DND-41 (cell line): ENCODE data around the gene BPIFB1.

Experiments
- ATAC-seq: fragments of 200-7000 bp; cut with Tn5 transposase; 3 replicates; pipeline ENCODE4 v1.9.1; 2021; ENCODE audit warnings: low read depth; ENCODE audit not compliant: insufficient read depth
- DNase-seq: peaks from one replicate; pipeline ENCODE4 v3.0.0-alpha.2; 2020
- H2AFZ ChIP-seq: 2 replicates; pipeline ENCODE4 v1.6.0; 2012; ENCODE audit warnings: low read depth, low read length
- H3K27ac ChIP-seq: 2 replicates; pipeline ENCODE4 v1.5.1; 2012; ENCODE audit warnings: low read length, inconsistent platforms
- H3K27me3 ChIP-seq: fragments of 200-600 bp; sonication (generic); 2 replicates; pipeline ENCODE4 v1.6.0; 2012; ENCODE audit warnings: low read length, mild to moderate bottlenecking, inconsistent platforms; ENCODE audit not compliant: insufficient read depth, poor library complexity
- H3K36me3 ChIP-seq: 2 replicates; pipeline ENCODE4 v1.5.1; 2012; ENCODE audit warnings: low read length, inconsistent platforms; ENCODE audit not compliant: insufficient read depth
- H3K4me1 ChIP-seq: 2 replicates; pipeline ENCODE4 v1.5.1; 2012; ENCODE audit warnings: mild to moderate bottlenecking, low read length; ENCODE audit not compliant: insufficient read depth
- H3K4me2 ChIP-seq: 2 replicates; pipeline ENCODE4 v1.6.0; 2012; ENCODE audit warnings: mild to moderate bottlenecking, moderate library complexity, low read length, inconsistent platforms; ENCODE audit not compliant: insufficient read depth
- H3K4me3 ChIP-seq, 2 experiments: fragments of 200-600 bp in 1 of 2; shearing (Covaris generic) in 1 of 2; 2 replicates each; pipeline ENCODE4 v1.5.1; 2012 to 2016; ENCODE audit warnings: inconsistent platforms in 2 of 2, low read length in 2 of 2, mild to moderate bottlenecking in 2 of 2, low read depth in 1 of 2, moderate library complexity in 1 of 2
- H3K79me2 ChIP-seq: 2 replicates; pipeline ENCODE4 v1.6.0; 2012; ENCODE audit warnings: low read length, inconsistent platforms; ENCODE audit not compliant: insufficient read depth
- H3K9ac ChIP-seq: 2 replicates; pipeline ENCODE4 v1.6.0; 2012; ENCODE audit warnings: low read depth, mild to moderate bottlenecking, inconsistent platforms, low read length, moderate library complexity
- H3K9me3 ChIP-seq: 2 replicates; pipeline ENCODE4 v1.5.1; 2012; ENCODE audit warnings: low read length, moderate library complexity, mild to moderate bottlenecking, inconsistent platforms; ENCODE audit not compliant: insufficient read depth, severe bottlenecking
- H4K20me1 ChIP-seq: 2 replicates; pipeline ENCODE4 v1.6.0; 2012; ENCODE audit warnings: low read length; ENCODE audit not compliant: insufficient read depth
- CTCF ChIP-seq: IDR thresholded peaks from 2 replicates; pipeline ENCODE4 v1.5.1; 2012; ENCODE audit warnings: borderline replicate concordance, low read length, moderate library complexity, mild to moderate bottlenecking; ENCODE audit not compliant: poor library complexity, severe bottlenecking; ENCODE audit errors: extremely low read depth
- EZH2 ChIP-seq: IDR thresholded peaks from 3 replicates; pipeline ENCODE4 v1.6.1; 2012; ENCODE audit warnings: borderline replicate concordance, low read depth, mild to moderate bottlenecking, moderate library complexity, low read length, inconsistent platforms; ENCODE audit not compliant: severe bottlenecking

Gene BPIFB1

DNA sequence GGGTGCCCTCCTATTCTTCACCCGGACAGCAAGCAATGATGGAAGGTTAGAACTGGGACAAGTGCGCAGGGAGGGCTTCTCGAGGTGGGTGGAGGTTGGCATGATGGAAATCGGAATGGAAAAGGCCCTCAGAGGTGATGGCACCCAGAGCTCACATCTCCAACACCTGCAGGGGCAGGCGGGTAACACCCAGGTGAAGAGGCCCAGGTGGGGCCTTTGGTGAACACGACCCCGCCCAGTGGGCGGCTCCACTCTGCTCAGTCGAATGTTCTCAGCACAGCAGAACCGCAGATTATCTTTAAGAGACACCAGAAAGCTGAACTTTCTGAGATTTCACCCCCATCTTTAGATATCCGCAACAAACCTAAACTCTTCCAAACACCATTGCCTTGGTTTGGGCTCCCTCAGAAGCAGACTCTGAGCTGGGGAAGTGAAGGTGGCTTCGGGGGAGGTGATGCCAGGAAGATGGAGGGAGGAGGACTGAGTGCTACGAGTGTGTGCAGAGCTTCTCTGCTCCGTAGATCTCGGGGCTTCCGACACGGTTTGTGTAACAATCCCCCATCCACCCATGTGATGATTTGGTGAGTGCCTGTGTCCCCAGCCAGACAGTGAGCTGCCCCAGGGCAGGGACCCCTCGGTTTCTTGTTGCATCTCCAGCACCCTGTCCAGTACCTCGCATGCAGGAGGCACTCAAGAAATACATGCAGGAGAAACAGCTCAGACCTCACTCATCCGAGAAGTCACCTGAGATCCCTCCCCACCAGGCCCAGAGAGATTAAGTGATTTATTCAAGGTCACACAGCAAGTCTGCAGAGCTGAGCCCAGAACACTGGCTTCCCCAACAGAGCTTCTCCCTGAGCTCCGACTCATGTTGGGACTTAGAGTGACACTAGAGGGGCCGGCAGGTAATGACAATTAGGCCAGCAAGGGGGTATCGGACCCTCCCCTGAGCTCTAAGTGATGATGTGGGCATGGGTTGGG is 45.4 kb downstream of the BPIFB1 start:
- Histone ChIP-seq H3K79me2 (no peaks in the 10 kb centered on the region), H3K4me1 (no peaks in the 10 kb centered on the region), H3K4me2 (no peak overlapping the region), H3K36me3 (no peaks in the 10 kb centered on the region), H3K27ac (no peak overlapping the region), H3K9me3 (no peaks in the 10 kb centered on the region), H2AFZ (no peak overlapping the region), H3K4me3 (no peak overlapping the region), H3K27me3 (peaks cover 32% of the 10 kb centered on the region), H4K20me1 (no peaks in the 10 kb centered on the region), H3K9ac (no peak overlapping the region)
- ATAC-seq (no peak), DNase-seq (no peak)
- TF ChIP-seq EZH2: no peak
- no peak for TF ChIP-seq CTCF

DNA sequence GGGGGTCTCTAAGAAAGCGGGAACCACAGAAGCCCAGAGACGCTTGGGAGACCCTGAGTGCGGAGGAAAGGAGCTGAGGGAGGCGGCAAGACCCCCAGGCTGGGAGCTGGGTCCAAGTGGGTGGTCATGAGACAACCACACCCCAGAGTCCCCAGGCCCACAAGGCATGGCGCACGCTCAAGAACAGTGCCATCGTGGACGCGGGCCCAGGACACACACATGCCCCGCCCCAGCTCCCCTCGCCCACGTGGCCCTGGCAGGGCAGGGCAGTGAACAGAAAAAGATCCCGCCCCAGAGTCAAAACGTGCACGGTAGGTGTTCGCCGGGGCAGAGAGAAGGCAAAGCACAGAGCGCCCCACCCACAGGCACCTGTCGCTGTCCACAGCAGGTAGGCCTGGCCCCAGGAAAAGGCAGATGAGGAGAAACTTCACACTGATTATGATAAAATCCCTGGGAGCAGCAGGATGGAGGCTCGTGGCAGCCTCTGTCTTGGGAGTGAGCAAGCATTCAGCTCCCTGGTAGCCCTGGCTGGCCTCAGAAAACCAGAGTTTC is 50.0 kb downstream of the BPIFB1 start:
- no peak overlapping the region for H3K9ac ChIP-seq
- H3K27ac ChIP-seq: no peak overlapping the region
- peaks cover 17% of the 10 kb centered on the region for H3K27me3 ChIP-seq
- no peak overlapping the region for H3K4me3 ChIP-seq
- no peak overlapping the region for H2AFZ ChIP-seq
- no peak overlapping the region for H3K4me2 ChIP-seq
- no peaks in the 10 kb centered on the region for H4K20me1 ChIP-seq
- TF ChIP-seq CTCF: no peak
- TF ChIP-seq EZH2: no peak
- no peaks in the 10 kb centered on the region for H3K79me2 ChIP-seq
- no peaks in the 10 kb centered on the region for H3K9me3 ChIP-seq
- no peaks in the 10 kb centered on the region for H3K36me3 ChIP-seq
- H3K4me1 ChIP-seq: peaks cover 11% of the 10 kb centered on the region
- DNase-seq (no peak), ATAC-seq (no peak)

GRCh38 chr20:33333616-33334015 is 50.6 kb downstream of the BPIFB1 start:
- H3K36me3 ChIP-seq: no peaks in the 10 kb centered on the region
- H3K4me3 ChIP-seq: no peak overlapping the region
- DNase-seq: no peak
- H3K4me1 ChIP-seq: peaks cover 17% of the 10 kb centered on the region
- ATAC-seq: no peak
- no peak overlapping the region for H3K9ac ChIP-seq
- no peaks in the 10 kb centered on the region for H3K79me2 ChIP-seq
- H3K27ac ChIP-seq: no peak overlapping the region
- no peaks in the 10 kb centered on the region for H4K20me1 ChIP-seq
- TF ChIP-seq CTCF: no peak
- no peak for TF ChIP-seq EZH2
- H3K4me2 ChIP-seq: no peak overlapping the region
- no peaks in the 10 kb centered on the region for H3K9me3 ChIP-seq
- H2AFZ ChIP-seq: no peak overlapping the region
- peaks cover 15% of the 10 kb centered on the region for H3K27me3 ChIP-seq
